HCT116 (cell line): ENCODE measurements around the gene TXLNB. TPM values are rescaled to one million over a fixed set of nuclear protein-coding genes. Genes with fewer than 3 reads are reported as not detected.

Experiments used
- ATAC-seq: fragments of 200-7000 bp; cut with Tn5 transposase; 2 replicates; pipeline ENCODE4 v1.9.1; 2020; ENCODE audit warnings: mild to moderate bottlenecking, moderate library complexity
- BruUV-seq: library from RNA; stranded (reverse); fragments of 400-500 nt; replicated peaks from 2 replicates; lab custom pipeline; 2021; lab: Mats Ljungman, UMichigan
- CTCF ChIA-PET: fragments of 300-600 bp; sonication (Branson Sonifier 250); formaldehyde crosslinking; loops from one replicate; lab custom pipeline; 2021; ENCODE audit warnings: antibody characterized with exemption; lab: Charles Lee
- POLR2A ChIA-PET: fragments of 300-600, 350-600 bp; sonication (Branson Sonifier 250); formaldehyde crosslinking; loops from one replicate; lab custom pipeline; 2021; ENCODE audit warnings: antibody characterized with exemption; lab: Charles Lee
- RAD21 ChIA-PET, 2 experiments: fragments of 300-600 bp; sonication (Branson Sonifier 250); formaldehyde crosslinking; loops; one replicate each; lab custom pipeline; 2023; ENCODE audit warnings: low total read pairs in 2 of 2; ENCODE audit not compliant: uncharacterized antibody in 2 of 2, unreplicated experiment in 2 of 2, low non-redundant PET in 1 of 2; lab: Charles Lee
- DNase-seq: peaks from one replicate; pipeline ENCODE4 v3.0.0-alpha.2; 2010; ENCODE audit warnings: low read depth, low spot score
- H2AFZ ChIP-seq: fragments of 200-600 bp; shearing (Covaris generic), sonication (generic); 2 replicates; pipeline ENCODE4 v1.6.1; 2017; ENCODE audit warnings: low read depth, mixed run types, mixed read lengths, antibody characterized with exemption, low read length; ENCODE audit not compliant: poor library complexity, severe bottlenecking
- H3K27ac ChIP-seq: 2 replicates; pipeline ENCODE4 v1.5.1; 2012; ENCODE audit warnings: low read depth, low read length
- H3K27me3 ChIP-seq: fragments of 200-600 bp; sonication (generic); 2 replicates; pipeline ENCODE4 v1.6.1; 2016; ENCODE audit warnings: mixed run types, low read length, mixed read lengths; ENCODE audit not compliant: insufficient read depth
- H3K36me3 ChIP-seq, 2 experiments: fragments of 200-500 bp in 1 of 2; fragments of 200-600 bp in 1 of 2; sonication (Bioruptor generic) in 1 of 2; sonication (generic) in 1 of 2; 2 replicates each; pipeline versions ENCODE4 v1.5.1 to v1.6.1; 2014 to 2016; ENCODE audit warnings: low read length in 2 of 2, inconsistent platforms in 1 of 2, mixed read lengths in 1 of 2, mixed run types in 1 of 2; ENCODE audit not compliant: insufficient read depth in 2 of 2, control insufficient read depth in 1 of 2
- H3K4me1 ChIP-seq, 2 experiments: fragments of 200-600 bp in 1 of 2; sonication (generic) in 1 of 2; 2 replicates each; pipeline versions ENCODE4 v1.5.1 to v1.6.1; 2012 to 2017; ENCODE audit warnings: low read length in 2 of 2, inconsistent platforms in 1 of 2, mild to moderate bottlenecking in 1 of 2, mixed read lengths in 1 of 2, mixed run types in 1 of 2, moderate library complexity in 1 of 2; ENCODE audit not compliant: insufficient read depth in 2 of 2, control insufficient read depth in 1 of 2
- H3K4me2 ChIP-seq: fragments of 200-600 bp; sonication (generic); 2 replicates; pipeline ENCODE4 v1.6.1; 2017; ENCODE audit warnings: mixed run types, low read length, mixed read lengths
- H3K4me3 ChIP-seq, 2 experiments: fragments of 200-600 bp in 1 of 2; sonication (generic) in 1 of 2; replicated peaks in 1 of 2; 2 replicates each; pipeline ENCODE4 v1.5.1; 2011 to 2016; ENCODE audit warnings: low read length in 2 of 2, control low read depth in 1 of 2, low read depth in 1 of 2, mild to moderate bottlenecking in 1 of 2, mixed read lengths in 1 of 2, mixed run types in 1 of 2
- H3K79me2 ChIP-seq: fragments of 200-600 bp; sonication (generic); 2 replicates; pipeline ENCODE4 v1.6.1; 2017; ENCODE audit warnings: mild to moderate bottlenecking, mixed run types, low read length, moderate library complexity, mixed read lengths; ENCODE audit not compliant: insufficient read depth
- H3K9ac ChIP-seq: fragments of 200-600 bp; sonication (generic); 2 replicates; pipeline ENCODE4 v1.6.1; 2016; ENCODE audit warnings: low read length, mixed read lengths
- H3K9me2 ChIP-seq: fragments of 200-600 bp; sonication (generic), shearing (Covaris generic); 2 replicates; pipeline ENCODE4 v1.6.1; 2017; ENCODE audit warnings: mixed run types, mild to moderate bottlenecking, moderate library complexity; ENCODE audit not compliant: insufficient read depth
- H3K9me3 ChIP-seq, 2 experiments: fragments of 200-500 bp in 1 of 2; fragments of 200-600 bp in 1 of 2; sonication (Bioruptor generic) in 1 of 2; sonication (generic) in 1 of 2; 2 replicates each; pipeline ENCODE4 v1.6.1; 2014 to 2017; ENCODE audit warnings: low read length in 2 of 2, mixed read lengths in 2 of 2, inconsistent platforms in 1 of 2, low read depth in 1 of 2, mild to moderate bottlenecking in 1 of 2, mixed run types in 1 of 2, moderate library complexity in 1 of 2; ENCODE audit not compliant: control insufficient read depth in 1 of 2, insufficient read depth in 1 of 2
- H4K20me1 ChIP-seq: fragments of 200-600 bp; sonication (generic), shearing (Covaris generic); 2 replicates; pipeline ENCODE4 v1.6.1; 2017; ENCODE audit warnings: mixed run types, mild to moderate bottlenecking, moderate library complexity; ENCODE audit not compliant: insufficient read depth
- CEBPB ChIP-seq: IDR thresholded peaks from 2 replicates; pipeline ENCODE4 v1.6.1; 2012; ENCODE audit warnings: low read depth
- EGR1 ChIP-seq: IDR thresholded peaks from 2 replicates; pipeline ENCODE4 v1.6.1; 2012; ENCODE audit warnings: low read depth
- EZH2 ChIP-seq: fragments of 200-600 bp; sonication (generic); IDR thresholded peaks from 2 replicates; pipeline ENCODE4 v1.6.1; 2017; ENCODE audit warnings: antibody characterized with exemption, mixed run types
- JUND ChIP-seq: IDR thresholded peaks from 2 replicates; pipeline ENCODE4 v1.6.1; 2012
- MAX ChIP-seq: IDR thresholded peaks from 2 replicates; pipeline ENCODE4 v1.6.1; 2012
- POLR2AphosphoS5 ChIP-seq: IDR thresholded peaks from 2 replicates; pipeline ENCODE4 v1.6.1; 2011; ENCODE audit warnings: mild to moderate bottlenecking, low read depth, low read length, moderate library complexity
- RAD21 ChIP-seq: IDR thresholded peaks from 2 replicates; pipeline ENCODE4 v1.6.1; 2012; ENCODE audit warnings: low read depth, mild to moderate bottlenecking
- SIN3A ChIP-seq: IDR thresholded peaks from 2 replicates; pipeline ENCODE4 v1.6.1; 2012; ENCODE audit warnings: low read depth
- SRF ChIP-seq: IDR thresholded peaks from 2 replicates; pipeline ENCODE4 v1.6.1; 2012; ENCODE audit warnings: low read depth
- TCF7L2 ChIP-seq: IDR thresholded peaks from 2 replicates; pipeline ENCODE4 v1.7.0; 2011; ENCODE audit warnings: borderline replicate concordance, inconsistent platforms; ENCODE audit not compliant: insufficient read depth, insufficient read length; ENCODE audit errors: extremely low read depth
- YY1 ChIP-seq: IDR thresholded peaks from 2 replicates; pipeline ENCODE4 v1.6.1; 2011; ENCODE audit warnings: low read length, low read depth, moderate library complexity, mild to moderate bottlenecking; ENCODE audit not compliant: insufficient replicate concordance; ENCODE audit errors: extremely low read depth
- ZFX ChIP-seq: fragments of 450-650 bp; IDR thresholded peaks from 2 replicates; pipeline ENCODE4 v1.6.1; 2017
- ZNF274 ChIP-seq: fragments of 200-500 bp; sonication (Bioruptor generic); IDR thresholded peaks from 2 replicates; pipeline ENCODE4 v1.6.1; 2014; ENCODE audit warnings: mild to moderate bottlenecking, low read depth, low read length, inconsistent platforms
- intact Hi-C: fragments of 100-400 bp; cut with micrococcal nuclease; formaldehyde crosslinking; loops from 2 replicates; pipeline ENCODE4 v1.10.0; 2022
- total RNA-seq: library from RNA; stranded (reverse); gene quantifications from one replicate; pipeline ENCODE4 v1.2.1, GENCODE V29; 2021; ENCODE audit not compliant: unreplicated experiment

Gene TXLNB
- total RNA-seq, 1 experiment from 2014 or later: 0.05 TPM

DNA sequence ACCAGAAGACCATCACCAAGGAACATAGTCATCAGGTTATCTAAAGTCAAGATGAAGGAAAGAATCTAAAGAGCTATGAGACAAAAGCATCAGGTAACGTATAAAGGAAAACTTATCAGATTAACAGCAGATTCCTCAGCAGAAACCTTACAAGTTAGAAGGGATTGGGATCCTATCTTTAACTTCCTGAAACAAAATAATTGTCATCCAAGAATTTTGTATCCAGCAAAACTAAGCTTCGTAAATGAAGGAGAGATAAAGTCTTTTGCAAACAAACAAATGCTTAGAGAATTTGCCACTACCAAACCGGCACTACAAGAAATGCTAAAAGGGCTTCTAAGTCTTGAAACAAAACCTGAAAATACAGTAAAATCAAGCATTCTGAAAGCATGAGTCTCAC is 86.0 kb downstream of the TXLNB start:
- RAD21 ChIA-PET: no interaction called here

GRCh38 chr6:139204978-139205377 is 86.8 kb downstream of the TXLNB start:
- H3K27ac ChIP-seq: no peak overlapping the region
- ChIA-PET POLR2A (no interaction called here), RAD21 (no interaction called here), CTCF (no interaction called here)
- no peaks in the 10 kb centered on the region for H3K79me2 ChIP-seq
- H2AFZ ChIP-seq: no peak overlapping the region
- H3K27me3 ChIP-seq: no peaks in the 10 kb centered on the region
- H4K20me1 ChIP-seq: no peaks in the 10 kb centered on the region
- BruUV-seq: no TSS peak
- ATAC-seq: no peak
- H3K9ac ChIP-seq: no peak overlapping the region
- no peak for DNase-seq
- no peak overlapping the region for H3K4me2 ChIP-seq
- TF ChIP-seq TCF7L2: no peak
- no peak for TF ChIP-seq SRF
- no peak for TF ChIP-seq YY1
- TF ChIP-seq ZFX: no peak
- TF ChIP-seq MAX: no peak
- H3K4me3 ChIP-seq: no peak overlapping the region
- intact Hi-C loops: no loop called here
- no peaks in the 10 kb centered on the region for H3K4me1 ChIP-seq
- no peaks in the 10 kb centered on the region for H3K9me3 ChIP-seq
- H3K36me3 ChIP-seq: no peaks in the 10 kb centered on the region
- no peaks in the 10 kb centered on the region for H3K9me2 ChIP-seq

More for the DNA sequence above, 86.0 kb downstream of the TXLNB start:
- POLR2A ChIA-PET: no interaction called here
- H3K4me1 ChIP-seq: no peaks in the 10 kb centered on the region
- DNase-seq: no peak
- H2AFZ ChIP-seq: no peak overlapping the region
- TF ChIP-seq EGR1 (no peak), MAX (no peak), POLR2AphosphoS5 (no peak), CEBPB (no peak), YY1 (no peak), SIN3A (no peak), RAD21 (no peak), JUND (no peak), SRF (no peak), ZNF274 (no peak), ZFX (no peak), EZH2 (no peak)
- no peaks in the 10 kb centered on the region for H3K79me2 ChIP-seq
- H3K4me2 ChIP-seq: no peak overlapping the region
- intact Hi-C loops: no loop called here
- no peaks in the 10 kb centered on the region for H3K36me3 ChIP-seq
- CTCF ChIA-PET: no interaction called here
- no peaks in the 10 kb centered on the region for H3K9me3 ChIP-seq
- H3K4me3 ChIP-seq: no peak overlapping the region
- no peaks in the 10 kb centered on the region for H3K27me3 ChIP-seq
- no peak overlapping the region for H3K27ac ChIP-seq
- ATAC-seq: no peak
- no peak overlapping the region for H3K9ac ChIP-seq
- no TSS peak for BruUV-seq
- no peaks in the 10 kb centered on the region for H3K9me2 ChIP-seq
- no peaks in the 10 kb centered on the region for H4K20me1 ChIP-seq
